Femur (tissue), 1 donor: ENCODE measurements around the gene SHISAL1.

Experiments
- DNase-seq: peaks from one replicate; pipeline ENCODE4 v3.0.0-alpha.2; 2017

The SHISAL1 gene

GRCh38 chr22:44224166-44224565, 88.6 kb downstream of the SHISAL1 start:
- no peak for DNase-seq

- no peak for DNase-seq
These were observed 90.9 kb downstream of the SHISAL1 start for GRCh38 chr22:44221710-44222475.

- no peak for DNase-seq
These were observed 91.7 kb downstream of the SHISAL1 start for GRCh38 chr22:44220727-44221680.

GRCh38 chr22:44219101-44219870, 93.5 kb downstream of the SHISAL1 start:
- no peak for DNase-seq

- DNase-seq: no peak
These were observed 94.7 kb downstream of the SHISAL1 start for GRCh38 chr22:44218071-44218470.

GRCh38 chr22:44217346-44217745, 95.4 kb downstream of the SHISAL1 start:
- no peak for DNase-seq

- DNase-seq: no peak
These were observed 97.5 kb downstream of the SHISAL1 start for GRCh38 chr22:44215287-44215686.

GRCh38 chr22:44214764-44215163, 98.0 kb downstream of the SHISAL1 start:
- DNase-seq: no peak

GRCh38 chr22:44214187-44214586, 98.6 kb downstream of the SHISAL1 start:
- DNase-seq: peak; percentile 7

GRCh38 chr22:44213489-44214043, 99.2 kb downstream of the SHISAL1 start:
- no peak for DNase-seq

GRCh38 chr22:44212936-44213335, 99.8 kb downstream of the SHISAL1 start:
- peak; percentile 8 for DNase-seq

- DNase-seq: peak; percentile 86
These were observed 100.5 kb downstream of the SHISAL1 start for GRCh38 chr22:44211946-44212930.

- DNase-seq: peak; percentile 17
These were observed 101.3 kb downstream of the SHISAL1 start for GRCh38 chr22:44211256-44211945.

GRCh38 chr22:44210722-44211121, 102.0 kb downstream of the SHISAL1 start:
- DNase-seq: peak; percentile 19

GRCh38 chr22:44209343-44209742, 103.4 kb downstream of the SHISAL1 start:
- DNase-seq: no peak

GRCh38 chr22:44207981-44208317, 104.8 kb downstream of the SHISAL1 start:
- peak; percentile 7 for DNase-seq

- DNase-seq: peak; percentile 11
These were observed 105.4 kb downstream of the SHISAL1 start for GRCh38 chr22:44207173-44207980.

- DNase-seq: peak; percentile 16
These were observed 106.1 kb downstream of the SHISAL1 start for GRCh38 chr22:44206696-44207095.

GRCh38 chr22:44206330-44206645, 106.5 kb downstream of the SHISAL1 start:
- DNase-seq: no peak
